Measurements from ENCODE around the gene PHYHIPL. TPM values are rescaled to one million over a fixed set of nuclear protein-coding genes. Genes with fewer than 3 reads are reported as not detected.

Gene PHYHIPL
- total RNA-seq, 2 experiments from 2014 or later: not detected

DNA sequence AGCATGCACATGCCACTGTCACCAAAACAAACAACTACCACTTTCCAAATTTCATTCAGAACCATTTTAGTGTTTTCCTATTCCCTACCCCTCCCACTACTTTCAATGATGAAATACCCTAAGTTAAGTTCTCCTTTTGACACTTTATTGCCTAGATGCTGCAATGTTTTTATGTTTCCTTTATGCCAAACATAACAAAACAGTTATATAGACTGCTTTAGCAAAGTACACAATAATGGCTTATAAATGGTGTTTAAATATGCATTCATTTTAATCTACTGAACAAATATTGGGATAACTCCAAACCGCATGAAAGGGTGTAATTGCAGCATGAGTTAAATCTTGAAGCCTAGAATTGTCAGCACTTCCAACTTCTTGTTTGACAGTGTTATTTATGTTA is 69.2 kb downstream of the PHYHIPL start:
- Mint-ChIP-seq H3K27ac (no peak overlapping the region), H3K9me3 (no peaks in the 10 kb centered on the region), H3K4me3 (no peak overlapping the region), H3K36me3 (ENCODE audit: low read depth) (no peaks in the 10 kb centered on the region), H3K27me3 (no peaks in the 10 kb centered on the region), H3K4me1 (no peaks in the 10 kb centered on the region)
- CTCF ChIA-PET: no interaction called here
- DNase-seq: no peak
- POLR2A ChIA-PET: no interaction called here

DNA sequence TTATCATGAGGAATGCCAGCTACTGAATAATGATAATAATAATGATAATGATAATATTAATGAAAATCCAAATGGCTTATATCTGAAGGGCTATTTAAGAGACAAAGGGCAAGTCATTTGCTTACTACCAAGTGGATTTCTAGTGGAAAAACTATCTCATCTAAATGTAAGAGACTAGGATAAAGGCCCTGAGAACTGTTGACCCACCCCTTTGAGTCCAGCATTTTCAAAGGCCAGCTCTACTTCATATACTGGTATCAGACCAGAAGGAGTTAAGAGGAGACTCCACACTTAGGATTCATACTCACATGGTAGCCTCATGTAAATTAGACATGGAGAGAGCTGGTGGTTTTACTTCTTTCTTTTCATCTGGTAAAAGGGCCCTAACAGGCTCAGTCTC is 76.0 kb downstream of the PHYHIPL start:
- no peaks in the 10 kb centered on the region for H3K4me1 Mint-ChIP-seq
- CTCF ChIA-PET: no interaction called here
- no peaks in the 10 kb centered on the region for H3K36me3 Mint-ChIP-seq (ENCODE audit: low read depth)
- no peaks in the 10 kb centered on the region for H3K9me3 Mint-ChIP-seq
- no peak for DNase-seq
- H3K27ac Mint-ChIP-seq: no peak overlapping the region
- no peak overlapping the region for H3K4me3 Mint-ChIP-seq
- H3K27me3 Mint-ChIP-seq: no peaks in the 10 kb centered on the region
- POLR2A ChIA-PET: no interaction called here

DNA sequence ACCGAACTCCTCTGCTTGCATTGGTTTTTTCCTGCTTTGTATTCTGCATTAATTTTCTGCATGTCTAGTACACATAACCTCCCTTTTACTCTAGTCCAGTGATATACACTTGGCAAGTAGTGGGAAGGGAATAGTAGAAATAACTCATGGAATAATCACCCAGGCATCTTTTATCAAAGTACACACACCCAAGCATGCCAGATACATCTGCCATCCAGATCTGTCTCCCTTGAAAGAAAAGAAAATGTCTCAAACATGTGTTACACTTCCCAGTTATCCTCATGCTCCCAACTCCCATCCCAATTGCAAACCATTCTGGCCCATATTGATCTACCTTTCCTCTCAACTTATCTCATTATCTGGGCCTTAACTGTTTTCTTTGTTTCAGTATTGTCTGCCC is 79.0 kb downstream of the PHYHIPL start:
- no peaks in the 10 kb centered on the region for H3K36me3 Mint-ChIP-seq (ENCODE audit: low read depth)
- H3K27ac Mint-ChIP-seq: no peak overlapping the region
- no peak overlapping the region for H3K4me3 Mint-ChIP-seq
- no peak for DNase-seq
- no peaks in the 10 kb centered on the region for H3K4me1 Mint-ChIP-seq
- no peaks in the 10 kb centered on the region for H3K27me3 Mint-ChIP-seq
- no peaks in the 10 kb centered on the region for H3K9me3 Mint-ChIP-seq
- ChIA-PET CTCF (no interaction called here), POLR2A (no interaction called here)

DNA sequence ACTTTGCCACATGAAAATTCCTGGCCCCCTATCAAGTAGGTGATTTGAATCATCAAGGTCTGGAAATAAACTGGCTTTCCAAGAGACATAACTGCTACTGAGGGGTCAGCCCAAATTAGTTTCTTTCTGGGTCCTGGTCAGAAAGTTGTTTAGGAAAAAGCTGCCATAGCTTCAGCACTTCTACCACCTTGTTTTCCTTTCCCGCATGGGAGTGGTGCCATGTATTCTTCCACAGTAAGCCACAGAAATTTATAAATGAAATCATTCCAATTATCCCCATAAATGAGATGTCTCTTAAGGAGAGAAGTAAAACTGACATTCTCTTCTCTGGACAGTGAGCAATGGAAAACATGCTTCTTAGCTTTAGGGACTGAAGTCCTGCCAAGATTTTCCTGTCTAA is 80.8 kb downstream of the PHYHIPL start:
- H3K4me3 Mint-ChIP-seq: no peak overlapping the region
- H3K4me1 Mint-ChIP-seq: no peaks in the 10 kb centered on the region
- CTCF ChIA-PET: no interaction called here
- no peak overlapping the region for H3K27ac Mint-ChIP-seq
- no peaks in the 10 kb centered on the region for H3K9me3 Mint-ChIP-seq
- DNase-seq: no peak
- POLR2A ChIA-PET: no interaction called here
- H3K27me3 Mint-ChIP-seq: no peaks in the 10 kb centered on the region
- no peaks in the 10 kb centered on the region for H3K36me3 Mint-ChIP-seq (ENCODE audit: low read depth)

DNA sequence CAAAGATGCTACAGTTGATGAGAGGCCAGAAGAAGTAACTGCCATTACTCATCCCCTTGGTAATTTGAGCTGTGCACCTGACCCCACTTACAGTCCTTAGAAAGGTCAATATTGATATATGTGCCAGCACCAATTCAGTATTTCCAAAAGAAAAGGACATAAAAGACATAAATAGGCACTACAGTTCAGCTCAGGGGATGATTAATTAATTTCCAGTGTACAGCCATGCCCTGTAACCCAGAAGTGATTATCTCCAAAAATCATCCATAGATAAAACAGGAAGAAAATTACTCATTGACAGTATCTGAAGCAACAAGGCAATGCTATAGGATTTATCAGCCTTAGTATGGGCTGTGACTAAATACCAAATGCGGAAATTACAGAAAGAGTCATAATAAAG is 82.4 kb downstream of the PHYHIPL start:
- Mint-ChIP-seq H3K9me3 (no peaks in the 10 kb centered on the region), H3K27ac (no peak overlapping the region), H3K4me1 (no peaks in the 10 kb centered on the region), H3K4me3 (no peak overlapping the region), H3K27me3 (no peaks in the 10 kb centered on the region), H3K36me3 (ENCODE audit: low read depth) (no peaks in the 10 kb centered on the region)
- ChIA-PET CTCF (no interaction called here), POLR2A (no interaction called here)
- DNase-seq: no peak

DNA sequence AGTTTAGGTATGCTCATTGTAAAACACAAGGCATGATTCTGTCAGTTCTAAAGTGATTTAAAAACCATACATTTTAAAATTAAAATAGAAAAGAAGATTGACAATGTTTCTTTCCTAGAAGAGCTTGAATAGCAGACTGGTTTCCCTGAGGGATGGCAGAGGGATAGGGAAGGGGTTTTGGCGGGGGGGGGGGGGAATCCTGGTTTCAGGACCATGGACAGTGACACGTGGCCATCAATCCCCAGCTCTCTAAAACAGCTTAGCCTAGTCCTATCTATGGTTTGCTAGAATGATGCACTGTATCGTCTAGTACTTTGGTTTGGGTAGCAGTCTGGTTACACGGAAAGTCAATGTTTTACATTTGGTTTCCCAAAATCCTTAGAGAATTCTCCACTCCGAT is 88.7 kb downstream of the PHYHIPL start:
- H3K27ac Mint-ChIP-seq: no peak overlapping the region
- no peak for DNase-seq
- ChIA-PET POLR2A (no interaction called here), CTCF (no interaction called here)
- H3K27me3 Mint-ChIP-seq: no peaks in the 10 kb centered on the region
- no peaks in the 10 kb centered on the region for H3K4me1 Mint-ChIP-seq
- H3K4me3 Mint-ChIP-seq: no peak overlapping the region
- no peaks in the 10 kb centered on the region for H3K36me3 Mint-ChIP-seq (ENCODE audit: low read depth)
- no peaks in the 10 kb centered on the region for H3K9me3 Mint-ChIP-seq

DNA sequence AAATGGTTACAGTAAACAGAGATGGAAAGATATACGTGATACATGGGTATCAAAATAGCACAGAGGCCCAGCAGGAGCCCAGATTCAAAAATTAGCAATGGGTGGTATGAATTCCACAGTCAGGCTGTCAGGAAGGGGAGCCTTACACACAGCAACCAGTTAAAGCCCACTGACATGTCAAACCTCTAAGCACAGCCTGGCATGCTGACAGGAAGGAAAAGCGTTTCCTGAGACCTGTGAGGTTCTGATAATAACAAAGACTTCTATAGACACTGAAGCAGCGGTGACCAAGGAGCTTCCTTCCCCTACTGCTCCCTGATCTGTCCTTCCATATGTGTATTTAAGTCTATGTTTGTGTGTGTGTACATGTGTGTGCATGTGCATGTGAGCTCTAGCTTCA is 89.9 kb downstream of the PHYHIPL start:
- H3K9me3 Mint-ChIP-seq: no peaks in the 10 kb centered on the region
- ChIA-PET CTCF (no interaction called here), POLR2A (no interaction called here)
- H3K27ac Mint-ChIP-seq: no peak overlapping the region
- H3K27me3 Mint-ChIP-seq: no peaks in the 10 kb centered on the region
- DNase-seq: no peak
- H3K4me3 Mint-ChIP-seq: no peak overlapping the region
- H3K36me3 Mint-ChIP-seq (ENCODE audit: low read depth): no peaks in the 10 kb centered on the region
- H3K4me1 Mint-ChIP-seq: no peaks in the 10 kb centered on the region

DNA sequence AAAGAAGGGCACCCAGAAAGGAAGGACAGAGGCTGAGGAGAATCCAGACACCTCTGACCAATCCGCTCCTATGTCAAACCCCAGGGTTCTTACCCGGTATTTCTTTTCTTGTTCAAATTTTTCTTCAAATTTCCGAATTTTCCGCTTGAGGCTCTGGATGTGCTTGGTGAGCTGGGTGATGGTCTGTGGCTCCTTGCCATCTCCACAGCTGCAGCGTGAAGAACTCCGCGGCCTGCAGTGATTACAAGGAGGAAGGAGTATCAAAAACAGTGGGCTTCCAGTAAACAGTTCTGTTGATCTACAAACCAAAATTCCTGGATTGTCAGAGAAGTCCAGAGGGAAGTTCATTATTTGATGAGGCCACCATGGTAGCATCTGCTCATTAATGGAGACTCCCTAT is 92.0 kb downstream of the PHYHIPL start:
- ChIA-PET CTCF (no interaction called here), POLR2A (no interaction called here)
- H3K27ac Mint-ChIP-seq: no peak overlapping the region
- H3K4me3 Mint-ChIP-seq: no peak overlapping the region
- H3K36me3 Mint-ChIP-seq (ENCODE audit: low read depth): no peaks in the 10 kb centered on the region
- no peak for DNase-seq
- no peaks in the 10 kb centered on the region for H3K4me1 Mint-ChIP-seq
- H3K9me3 Mint-ChIP-seq: no peaks in the 10 kb centered on the region
- no peaks in the 10 kb centered on the region for H3K27me3 Mint-ChIP-seq

DNA sequence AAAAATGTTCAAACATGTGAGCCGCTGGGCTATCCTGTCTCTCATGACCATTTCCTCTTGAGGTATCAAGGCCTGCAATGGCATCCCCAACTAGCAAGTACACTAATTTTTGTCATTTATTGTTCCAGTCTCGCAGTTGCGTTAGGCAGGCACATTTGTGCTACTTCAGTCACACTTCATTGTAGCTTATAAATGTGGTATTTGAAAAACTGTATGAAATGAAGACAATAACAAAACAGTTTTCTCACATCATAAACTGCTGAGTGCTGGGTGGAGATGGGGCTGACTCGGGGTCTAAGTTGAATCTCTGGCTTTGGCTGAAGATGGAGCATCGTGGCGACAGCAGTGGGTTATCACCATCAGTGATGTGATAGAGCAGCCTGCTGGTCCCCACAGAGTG is 93.2 kb downstream of the PHYHIPL start:
- H3K27ac Mint-ChIP-seq: no peak overlapping the region
- no peaks in the 10 kb centered on the region for H3K4me1 Mint-ChIP-seq
- no peaks in the 10 kb centered on the region for H3K27me3 Mint-ChIP-seq
- H3K4me3 Mint-ChIP-seq: no peak overlapping the region
- CTCF ChIA-PET: no interaction called here
- H3K36me3 Mint-ChIP-seq (ENCODE audit: low read depth): no peaks in the 10 kb centered on the region
- no peaks in the 10 kb centered on the region for H3K9me3 Mint-ChIP-seq
- POLR2A ChIA-PET: no interaction called here
- no peak for DNase-seq

DNA sequence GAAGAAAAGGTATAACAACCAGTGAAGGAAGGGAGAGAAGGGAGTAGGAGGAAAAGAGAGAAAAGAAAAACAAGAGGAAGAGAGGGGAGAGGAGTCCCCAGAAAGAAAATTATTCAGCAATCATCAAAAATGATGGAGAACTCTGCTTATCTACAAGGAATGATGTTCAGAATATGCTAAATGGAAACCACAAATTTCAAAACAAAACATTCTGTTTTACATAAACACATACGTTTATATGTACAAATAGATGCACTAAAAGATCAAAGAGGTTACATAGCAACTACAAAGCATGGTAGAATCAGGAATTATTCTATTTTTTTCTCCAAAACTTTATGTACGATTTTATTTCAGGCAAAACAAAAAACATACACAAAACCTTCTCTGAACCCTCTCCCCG is 94.0 kb downstream of the PHYHIPL start:
- no peaks in the 10 kb centered on the region for H3K4me1 Mint-ChIP-seq
- ChIA-PET CTCF (no interaction called here), POLR2A (no interaction called here)
- H3K36me3 Mint-ChIP-seq (ENCODE audit: low read depth): no peaks in the 10 kb centered on the region
- H3K27me3 Mint-ChIP-seq: no peaks in the 10 kb centered on the region
- DNase-seq: no peak
- H3K9me3 Mint-ChIP-seq: no peaks in the 10 kb centered on the region
- no peak overlapping the region for H3K27ac Mint-ChIP-seq
- H3K4me3 Mint-ChIP-seq: no peak overlapping the region

DNA sequence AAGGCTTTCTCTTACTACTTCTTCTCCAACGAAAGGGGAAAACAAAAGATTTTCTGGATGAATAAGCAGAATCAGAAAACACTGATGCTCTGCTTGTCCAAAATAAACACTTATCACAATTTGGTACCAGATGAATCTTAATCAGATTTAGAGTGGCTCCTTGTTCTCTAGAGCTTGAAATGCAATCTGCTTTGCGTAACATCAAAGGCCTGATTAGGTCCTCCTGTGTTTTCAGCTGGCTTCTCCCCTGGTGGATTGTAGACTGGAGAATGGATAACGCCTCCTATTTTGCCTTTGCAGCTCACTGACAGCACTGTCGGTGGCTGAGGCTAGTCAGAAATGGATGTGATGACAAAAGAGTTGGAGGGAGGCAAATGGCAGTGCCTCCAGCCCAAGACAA is 94.7 kb downstream of the PHYHIPL start:
- H3K9me3 Mint-ChIP-seq: no peaks in the 10 kb centered on the region
- H3K27ac Mint-ChIP-seq: no peak overlapping the region
- H3K4me1 Mint-ChIP-seq: no peaks in the 10 kb centered on the region
- DNase-seq: no peak
- ChIA-PET POLR2A (no interaction called here), CTCF (no interaction called here)
- H3K36me3 Mint-ChIP-seq (ENCODE audit: low read depth): no peaks in the 10 kb centered on the region
- no peaks in the 10 kb centered on the region for H3K27me3 Mint-ChIP-seq
- H3K4me3 Mint-ChIP-seq: no peak overlapping the region

DNA sequence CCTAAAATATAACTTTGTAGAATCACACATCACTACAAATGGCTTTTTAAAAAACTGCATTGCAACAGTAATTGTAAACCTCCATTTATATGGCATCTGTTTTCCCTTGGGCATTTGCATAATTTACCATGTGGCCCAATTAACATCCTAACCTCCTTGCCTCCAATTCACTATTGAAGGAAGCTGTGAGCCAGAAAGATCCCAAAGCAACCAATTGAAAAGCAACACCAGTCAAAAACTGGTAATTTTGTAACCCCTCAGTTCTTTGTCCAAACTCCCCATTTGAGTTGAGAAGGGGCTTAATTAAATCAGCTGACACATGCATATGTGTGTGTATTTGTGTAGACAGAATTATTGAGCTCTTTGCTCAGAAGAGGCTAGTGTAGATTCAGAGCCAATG is 95.6 kb downstream of the PHYHIPL start:
- H3K27me3 Mint-ChIP-seq: no peaks in the 10 kb centered on the region
- POLR2A ChIA-PET: no interaction called here
- H3K27ac Mint-ChIP-seq: no peak overlapping the region
- H3K4me1 Mint-ChIP-seq: no peaks in the 10 kb centered on the region
- no peak overlapping the region for H3K4me3 Mint-ChIP-seq
- no peak for DNase-seq
- H3K36me3 Mint-ChIP-seq (ENCODE audit: low read depth): no peaks in the 10 kb centered on the region
- no peaks in the 10 kb centered on the region for H3K9me3 Mint-ChIP-seq
- CTCF ChIA-PET: no interaction called here

DNA sequence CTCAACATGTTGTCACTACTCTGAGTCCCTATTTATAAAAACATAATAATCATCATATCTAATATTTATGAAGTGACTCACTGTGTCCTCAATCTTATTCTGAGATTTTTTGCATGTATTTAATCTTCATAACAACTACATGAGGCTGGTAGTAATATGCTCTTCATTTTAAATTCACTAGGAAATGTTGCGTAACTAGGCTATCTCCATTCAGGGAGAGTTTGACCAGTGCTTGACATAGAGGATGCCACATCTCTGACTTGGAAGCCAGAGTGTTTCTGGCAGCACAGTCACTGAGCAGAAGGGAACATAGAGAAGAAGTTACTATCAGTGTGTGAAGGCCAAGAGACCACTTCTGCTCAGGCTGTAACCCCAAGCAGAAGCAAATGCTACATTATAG is 97.0 kb downstream of the PHYHIPL start:
- ChIA-PET CTCF (no interaction called here), POLR2A (no interaction called here)
- no peak overlapping the region for H3K27ac Mint-ChIP-seq
- no peaks in the 10 kb centered on the region for H3K27me3 Mint-ChIP-seq
- H3K4me3 Mint-ChIP-seq: no peak overlapping the region
- H3K36me3 Mint-ChIP-seq (ENCODE audit: low read depth): no peaks in the 10 kb centered on the region
- no peaks in the 10 kb centered on the region for H3K9me3 Mint-ChIP-seq
- no peaks in the 10 kb centered on the region for H3K4me1 Mint-ChIP-seq
- no peak for DNase-seq

DNA sequence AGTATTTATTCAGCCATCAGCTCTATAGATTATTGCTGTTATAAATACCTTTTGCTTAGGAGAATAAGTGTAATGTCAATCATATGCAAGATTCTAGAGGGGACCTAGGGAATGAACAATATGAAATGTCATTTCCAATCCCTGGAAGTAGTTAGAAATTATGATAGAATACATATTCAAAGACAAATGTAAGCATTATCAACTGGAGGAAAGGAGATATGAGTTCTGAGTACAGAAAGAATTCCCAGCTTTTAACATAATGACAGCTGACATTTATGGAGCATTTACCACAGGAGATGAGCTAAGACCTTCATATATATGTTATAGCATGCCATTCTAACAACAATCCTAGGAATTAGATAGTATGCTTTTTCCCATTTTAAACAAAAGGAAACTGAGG is 99.7 kb downstream of the PHYHIPL start:
- DNase-seq: no peak
- Mint-ChIP-seq H3K36me3 (ENCODE audit: low read depth) (no peaks in the 10 kb centered on the region), H3K27me3 (no peaks in the 10 kb centered on the region), H3K4me1 (no peaks in the 10 kb centered on the region), H3K9me3 (no peaks in the 10 kb centered on the region), H3K4me3 (no peak overlapping the region), H3K27ac (no peak overlapping the region)
- ChIA-PET POLR2A (no interaction called here), CTCF (no interaction called here)

DNA sequence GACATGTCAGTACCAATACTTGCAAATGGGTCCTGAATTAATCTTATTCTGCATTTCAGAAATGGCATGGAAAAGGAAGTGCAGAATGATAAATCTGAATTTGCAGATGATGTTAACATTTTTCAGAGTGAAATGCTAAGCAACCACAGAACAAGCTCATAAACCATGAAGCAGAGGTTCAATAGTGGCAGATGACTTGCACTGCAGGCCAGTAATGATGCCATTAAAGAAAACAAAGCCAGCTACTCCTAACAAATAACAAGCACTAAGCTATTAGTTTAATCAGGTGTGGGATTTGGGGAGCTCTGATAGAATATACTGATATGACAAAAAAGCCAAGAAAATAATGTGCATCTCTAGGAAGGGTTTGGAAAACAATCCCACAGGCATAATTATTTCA is 100.5 kb downstream of the PHYHIPL start:
- ChIA-PET POLR2A (no interaction called here), CTCF (no interaction called here)
- Mint-ChIP-seq H3K4me3 (no peak overlapping the region), H3K36me3 (ENCODE audit: low read depth) (no peaks in the 10 kb centered on the region), H3K27ac (no peak overlapping the region), H3K4me1 (no peaks in the 10 kb centered on the region), H3K27me3 (no peaks in the 10 kb centered on the region), H3K9me3 (no peaks in the 10 kb centered on the region)
- no peak for DNase-seq

Data from activated CD4-positive, alpha-beta memory T cell treated with anti-CD3 and anti-CD28 coated beads, Interleukin-2, amount 10 ng/mL, durations not matched to agents 7 days and 5 days (primary cell).